ENCODE results near the gene SLC7A7.

Gene SLC7A7

DNA sequence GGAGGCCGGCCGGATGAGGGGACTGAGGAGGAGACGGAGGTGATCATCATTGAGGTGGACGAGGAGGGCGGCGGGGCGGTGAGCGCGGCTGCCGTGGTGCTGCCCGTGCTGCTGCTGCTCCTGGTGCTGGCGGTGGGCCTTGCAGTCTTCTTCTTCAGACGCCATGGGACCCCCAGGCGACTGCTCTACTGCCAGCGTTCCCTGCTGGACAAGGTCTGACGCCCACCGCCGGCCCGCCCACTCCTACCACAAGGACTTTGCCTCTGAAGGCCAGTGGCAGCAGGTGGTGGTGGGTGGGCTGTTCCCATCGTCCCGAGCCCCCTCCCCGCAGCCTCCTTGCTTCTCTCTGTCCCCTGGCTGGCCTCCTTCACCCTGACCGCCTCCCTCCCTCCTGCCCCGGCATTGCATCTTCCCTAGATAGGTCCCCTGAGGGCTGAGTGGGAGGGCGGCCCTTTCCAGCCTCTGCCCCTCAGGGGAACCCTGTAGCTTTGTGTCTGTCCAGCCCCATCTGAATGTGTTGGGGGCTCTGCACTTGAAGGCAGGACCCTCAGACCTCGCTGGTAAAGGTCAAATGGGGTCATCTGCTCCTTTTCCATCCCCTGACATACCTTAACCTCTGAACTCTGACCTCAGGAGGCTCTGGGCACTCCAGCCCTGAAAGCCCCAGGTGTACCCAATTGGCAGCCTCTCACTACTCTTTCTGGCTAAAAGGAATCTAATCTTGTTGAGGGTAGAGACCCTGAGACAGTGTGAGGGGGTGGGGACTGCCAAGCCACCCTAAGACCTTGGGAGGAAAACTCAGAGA lies 30.8 kb upstream of the SLC7A7 start:
- TF ChIP-seq GATA2 (IDR thresholded peaks at IDR 0.05; ENCODE audit: low read depth, low read length) (no peak), GATA3 (IDR thresholded peaks at IDR 0.05; ENCODE audit: low read depth, low read length) (no peak)

- TF ChIP-seq GATA3 (IDR thresholded peaks at IDR 0.05; ENCODE audit: low read depth, low read length): no peak
- no peak for TF ChIP-seq GATA2 (IDR thresholded peaks at IDR 0.05; ENCODE audit: low read depth, low read length)
These were observed 29.8 kb upstream of the SLC7A7 start for GRCh38 chr14:22845103-22845394.

DNA sequence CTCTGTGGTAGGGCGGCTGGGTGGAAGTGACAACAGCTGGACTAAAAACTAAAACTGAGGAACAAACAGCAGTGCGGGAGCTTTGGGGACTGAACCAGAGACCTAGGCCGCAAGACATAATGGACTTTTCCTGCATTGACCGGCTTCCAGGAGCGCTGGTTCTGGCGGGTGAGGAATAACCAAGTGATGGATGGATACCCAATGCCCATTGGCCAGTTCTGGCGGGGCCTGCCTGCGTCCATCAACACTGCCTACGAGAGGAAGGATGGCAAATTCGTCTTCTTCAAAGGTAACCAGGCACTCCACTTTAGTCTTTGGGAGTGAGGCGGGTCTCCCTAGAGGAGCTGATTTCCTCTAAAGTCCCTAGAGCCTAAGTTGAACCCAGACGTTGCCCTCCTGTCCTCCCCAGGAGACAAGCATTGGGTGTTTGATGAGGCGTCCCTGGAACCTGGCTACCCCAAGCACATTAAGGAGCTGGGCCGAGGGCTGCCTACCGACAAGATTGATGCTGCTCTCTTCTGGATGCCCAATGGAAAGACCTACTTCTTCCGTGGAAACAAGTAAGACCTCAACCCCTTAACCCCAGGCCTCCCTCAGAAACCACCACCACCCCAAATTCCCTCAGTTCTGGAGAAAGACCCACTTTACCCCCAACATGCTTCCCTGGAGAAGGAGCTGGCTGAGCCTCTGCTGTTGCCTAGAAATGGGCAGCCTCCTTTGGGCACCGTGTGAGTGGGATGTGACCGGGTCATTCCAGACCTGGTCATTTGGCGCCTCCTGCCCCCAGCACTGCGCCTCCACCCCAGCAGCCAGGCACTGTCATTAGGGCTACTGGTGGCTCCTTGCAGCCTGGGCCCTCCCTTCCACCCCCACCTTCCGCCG lies 29.2 kb upstream of the SLC7A7 start:
- TF ChIP-seq GATA3 (IDR thresholded peaks at IDR 0.05; ENCODE audit: low read depth, low read length) (no peak), GATA2 (IDR thresholded peaks at IDR 0.05; ENCODE audit: low read depth, low read length) (no peak)

GRCh38 chr14:22843123-22843925 lies 28.1 kb upstream of the SLC7A7 start:
- TF ChIP-seq GATA3 (IDR thresholded peaks at IDR 0.05; ENCODE audit: low read depth, low read length) (no peak), GATA2 (IDR thresholded peaks at IDR 0.05; ENCODE audit: low read depth, low read length) (no peak)

DNA sequence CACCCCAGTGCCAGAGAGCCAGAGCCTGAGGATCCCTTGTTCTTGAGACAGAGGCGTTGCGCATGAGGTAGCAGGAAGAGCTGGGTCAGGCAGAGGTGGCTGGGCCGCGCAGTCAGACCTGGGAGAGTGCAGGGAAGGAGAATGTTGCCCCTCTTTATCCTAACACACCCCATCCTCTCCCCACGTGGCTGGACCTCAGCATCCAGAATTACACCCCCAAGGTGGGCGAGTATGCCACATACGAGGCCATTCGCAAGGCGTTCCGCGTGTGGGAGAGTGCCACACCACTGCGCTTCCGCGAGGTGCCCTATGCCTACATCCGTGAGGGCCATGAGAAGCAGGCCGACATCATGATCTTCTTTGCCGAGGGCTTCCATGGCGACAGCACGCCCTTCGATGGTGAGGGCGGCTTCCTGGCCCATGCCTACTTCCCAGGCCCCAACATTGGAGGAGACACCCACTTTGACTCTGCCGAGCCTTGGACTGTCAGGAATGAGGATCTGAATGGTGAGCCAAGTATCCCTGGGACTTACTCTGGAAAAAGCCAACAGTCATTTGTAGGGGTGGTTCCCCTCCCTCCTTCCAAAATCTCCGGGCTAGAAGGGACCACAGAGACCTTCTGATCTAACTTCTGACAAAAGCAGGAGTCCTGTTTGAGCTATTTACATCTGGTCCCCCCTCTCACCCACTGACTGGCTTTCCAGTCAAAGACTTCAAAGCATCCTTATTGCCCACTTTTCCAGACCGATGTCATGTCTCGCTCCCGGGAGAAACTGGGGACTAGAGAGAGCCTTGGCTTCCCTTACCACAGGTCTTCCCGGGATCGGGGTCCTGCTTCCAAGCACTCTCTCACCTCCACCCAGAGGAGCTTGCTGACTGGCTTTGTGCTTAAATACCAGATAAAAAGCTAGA lies 27.2 kb upstream of the SLC7A7 start:
- no peak for TF ChIP-seq GATA2 (IDR thresholded peaks at IDR 0.05; ENCODE audit: low read depth, low read length)
- TF ChIP-seq GATA3 (IDR thresholded peaks at IDR 0.05; ENCODE audit: low read depth, low read length): no peak

- TF ChIP-seq GATA2 (IDR thresholded peaks at IDR 0.05; ENCODE audit: low read depth, low read length): no peak
- no peak for TF ChIP-seq GATA3 (IDR thresholded peaks at IDR 0.05; ENCODE audit: low read depth, low read length)
These were observed 26.5 kb upstream of the SLC7A7 start for GRCh38 chr14:22841769-22842168.

DNA sequence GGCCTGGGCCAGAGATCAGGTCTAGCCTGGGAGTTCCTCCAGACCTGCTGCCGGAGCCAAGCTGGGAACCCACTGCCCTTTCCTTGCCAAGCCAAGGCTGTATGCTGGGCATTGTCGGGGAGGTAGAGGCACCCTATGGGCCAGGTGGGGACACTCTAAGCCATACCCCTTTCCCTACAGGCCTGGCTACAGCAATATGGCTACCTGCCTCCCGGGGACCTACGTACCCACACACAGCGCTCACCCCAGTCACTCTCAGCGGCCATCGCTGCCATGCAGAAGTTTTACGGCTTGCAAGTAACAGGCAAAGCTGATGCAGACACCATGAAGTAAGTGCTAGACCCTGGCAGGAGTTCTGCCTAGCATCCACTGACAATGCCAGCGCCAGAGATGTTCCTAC lies 26.1 kb upstream of the SLC7A7 start:
- TF ChIP-seq GATA2 (IDR thresholded peaks at IDR 0.05; ENCODE audit: low read depth, low read length) (no peak), GATA3 (IDR thresholded peaks at IDR 0.05; ENCODE audit: low read depth, low read length) (no peak)

GRCh38 chr14:22839159-22839779 lies 24.0 kb upstream of the SLC7A7 start:
- TF ChIP-seq GATA3 (IDR thresholded peaks at IDR 0.05; ENCODE audit: low read depth, low read length): no peak
- no peak for TF ChIP-seq GATA2 (IDR thresholded peaks at IDR 0.05; ENCODE audit: low read depth, low read length)

DNA sequence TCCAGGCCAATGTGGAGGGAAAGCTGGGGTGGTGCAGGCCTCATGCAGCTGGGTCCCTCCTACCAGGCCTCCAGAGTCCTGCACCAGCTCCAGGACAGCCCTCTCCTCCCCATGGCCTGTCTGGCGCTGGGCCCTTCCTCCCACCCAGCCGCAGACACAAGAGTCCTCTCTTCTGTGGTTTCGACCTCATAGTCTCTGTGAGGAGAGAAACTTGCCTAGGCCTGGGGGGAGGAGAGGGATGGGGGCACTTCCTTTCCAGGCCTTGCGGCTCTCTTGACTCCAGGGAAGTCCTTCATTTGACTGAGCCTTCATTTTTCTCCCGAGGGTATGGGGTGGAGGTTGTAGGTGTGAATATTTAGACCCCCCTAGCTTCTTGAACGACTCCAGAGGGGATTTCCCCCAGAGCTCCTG lies 23.4 kb upstream of the SLC7A7 start:
- no peak for TF ChIP-seq GATA3 (IDR thresholded peaks at IDR 0.05; ENCODE audit: low read depth, low read length)
- no peak for TF ChIP-seq GATA2 (IDR thresholded peaks at IDR 0.05; ENCODE audit: low read depth, low read length)

- TF ChIP-seq GATA2 (IDR thresholded peaks at IDR 0.05; ENCODE audit: low read depth, low read length) (no peak), GATA3 (IDR thresholded peaks at IDR 0.05; ENCODE audit: low read depth, low read length) (no peak)
These were observed 22.7 kb upstream of the SLC7A7 start for GRCh38 chr14:22837750-22838538.

GRCh38 chr14:22837114-22837749 lies 22.0 kb upstream of the SLC7A7 start:
- no peak for TF ChIP-seq GATA2 (IDR thresholded peaks at IDR 0.05; ENCODE audit: low read depth, low read length)
- no peak for TF ChIP-seq GATA3 (IDR thresholded peaks at IDR 0.05; ENCODE audit: low read depth, low read length)
